SU-DHL-6 (cell line): ENCODE data around the gene WDPCP.
"Not testable (repeated sequence)": the region's sequence is repeated elsewhere in the genome, so short reads cannot be mapped to it uniquely, and the experiment has no call there.

Experiments
- H2AFZ ChIP-seq: fragments of 200-600 bp; sonication (generic); 2 replicates; pipeline ENCODE4 v1.6.1; 2014; ENCODE audit warnings: low read depth, mild to moderate bottlenecking, moderate library complexity, mixed read lengths, antibody characterized with exemption, low read length; ENCODE audit not compliant: severe bottlenecking
- H3F3A ChIP-seq: fragments of 200-600 bp; shearing (Covaris generic); 2 replicates; pipeline ENCODE4 v1.6.0; 2016; ENCODE audit warnings: antibody characterized with exemption, mild to moderate bottlenecking; ENCODE audit not compliant: insufficient read depth
- H3K27ac ChIP-seq: fragments of 200-600 bp; sonication (generic); 2 replicates; pipeline ENCODE4 v1.5.1; 2016; ENCODE audit warnings: low read depth, mild to moderate bottlenecking, low read length, moderate library complexity, mixed read lengths
- H3K27me3 ChIP-seq: fragments of 200-600 bp; sonication (generic), shearing (Covaris generic); 2 replicates; pipeline ENCODE4 v1.6.0; 2014; ENCODE audit warnings: mild to moderate bottlenecking, low read length
- H3K36me3 ChIP-seq: fragments of 200-600 bp; sonication (generic); 2 replicates; pipeline ENCODE4 v1.6.1; 2014; ENCODE audit warnings: mild to moderate bottlenecking, low read length, mixed read lengths
- H3K4me2 ChIP-seq: fragments of 300-600, 200-600 bp; shearing (Covaris generic), sonication (generic); 2 replicates; pipeline ENCODE4 v1.6.0; 2014; ENCODE audit warnings: low read length, low read depth, mild to moderate bottlenecking; ENCODE audit not compliant: poor library complexity, severe bottlenecking
- H3K4me3 ChIP-seq: fragments of 200-600 bp; sonication (generic); 2 replicates; pipeline ENCODE4 v1.5.1; 2014; ENCODE audit warnings: antibody characterized with exemption, low read length, mild to moderate bottlenecking, mixed read lengths; ENCODE audit not compliant: insufficient read depth, poor library complexity, severe bottlenecking
- H3K79me2 ChIP-seq: fragments of 200-600 bp; sonication (generic); 2 replicates; pipeline ENCODE4 v1.6.1; 2014; ENCODE audit warnings: mild to moderate bottlenecking, low read length, moderate library complexity; ENCODE audit not compliant: insufficient read depth
- H3K9ac ChIP-seq: fragments of 200-600 bp; sonication (generic); 2 replicates; pipeline ENCODE4 v1.7.0; 2014; ENCODE audit warnings: mild to moderate bottlenecking, low read length
- H3K9me2 ChIP-seq: fragments of 200-600 bp; sonication (generic); replicated peaks from 2 replicates; pipeline ENCODE4 v1.6.1; 2014; ENCODE audit warnings: low read length; ENCODE audit not compliant: insufficient read depth
- H3K9me3 ChIP-seq: fragments of 200-600 bp; sonication (generic); 2 replicates; pipeline ENCODE4 v1.6.1; 2014; ENCODE audit warnings: low read length, mixed read lengths; ENCODE audit not compliant: insufficient read depth
- H4K20me1 ChIP-seq: fragments of 200-600 bp; sonication (generic); 2 replicates; pipeline ENCODE4 v1.6.1; 2014; ENCODE audit warnings: low read depth, mild to moderate bottlenecking, antibody characterized with exemption, low read length, moderate library complexity, mixed read lengths
- CTCF ChIP-seq: fragments of 200-600 bp; sonication (generic); IDR thresholded peaks from one replicate; pipeline ENCODE4 v1.5.1; 2017; ENCODE audit warnings: antibody characterized with exemption, mild to moderate bottlenecking, low read length, moderate library complexity; ENCODE audit not compliant: insufficient read depth, poor library complexity, severe bottlenecking
- EZH2phosphoT487 ChIP-seq: fragments of 200-600 bp; sonication (generic), shearing (Covaris generic); conservative IDR thresholded peaks from 2 replicates; pipeline ENCODE4 v1.6.1; 2018; ENCODE audit warnings: mild to moderate bottlenecking, antibody characterized with exemption, low read length, moderate library complexity, mixed read lengths

Gene WDPCP

GRCh38 chr2:63372549-63372948 is 215.7 kb downstream of the WDPCP start:
- no peaks in the 10 kb centered on the region for H3K9me2 ChIP-seq
- H3K4me2 ChIP-seq, result no peak overlapping the region
- H2AFZ ChIP-seq, result no peak overlapping the region
- no peak overlapping the region for H3K27ac ChIP-seq
- H3K79me2 ChIP-seq, result no peaks in the 10 kb centered on the region
- H3K36me3 ChIP-seq, result no peaks in the 10 kb centered on the region
- no peak for TF ChIP-seq EZH2phosphoT487
- no peak for TF ChIP-seq CTCF
- H4K20me1 ChIP-seq, result no peaks in the 10 kb centered on the region
- no peak overlapping the region for H3K9ac ChIP-seq
- no peaks in the 10 kb centered on the region for H3F3A ChIP-seq
- H3K4me3 ChIP-seq, result no peak overlapping the region
- no peaks in the 10 kb centered on the region for H3K27me3 ChIP-seq
- no peaks in the 10 kb centered on the region for H3K9me3 ChIP-seq

GRCh38 chr2:63369146-63369545 is 219.1 kb downstream of the WDPCP start:
- H3K9ac ChIP-seq, result no peak overlapping the region
- TF ChIP-seq EZH2phosphoT487 (no peak), CTCF (no peak)
- H3K27ac ChIP-seq, result no peak overlapping the region

GRCh38 chr2:63364866-63365265 is 223.4 kb downstream of the WDPCP start:
- Histone ChIP-seq H2AFZ (no peak overlapping the region), H3F3A (no peaks in the 10 kb centered on the region), H3K9me2 (no peaks in the 10 kb centered on the region), H3K27me3 (no peaks in the 10 kb centered on the region), H4K20me1 (no peaks in the 10 kb centered on the region), H3K9ac (no peak overlapping the region), H3K4me2 (no peak overlapping the region), H3K9me3 (no peaks in the 10 kb centered on the region), H3K4me3 (no peak overlapping the region), H3K27ac (no peak overlapping the region), H3K79me2 (no peaks in the 10 kb centered on the region), H3K36me3 (no peaks in the 10 kb centered on the region)
- TF ChIP-seq EZH2phosphoT487, result no peak
- TF ChIP-seq CTCF, result no peak

More at GRCh38 chr2:63369146-63369545, 219.1 kb downstream of the WDPCP start:
- H3K9me2 ChIP-seq, result no peaks in the 10 kb centered on the region
- no peak overlapping the region for H3K4me2 ChIP-seq
- H3K79me2 ChIP-seq, result no peaks in the 10 kb centered on the region
- no peaks in the 10 kb centered on the region for H3K9me3 ChIP-seq
- no peaks in the 10 kb centered on the region for H3K27me3 ChIP-seq
- no peak overlapping the region for H2AFZ ChIP-seq
- H4K20me1 ChIP-seq, result no peaks in the 10 kb centered on the region
- no peaks in the 10 kb centered on the region for H3K36me3 ChIP-seq
- H3F3A ChIP-seq, result no peaks in the 10 kb centered on the region
- H3K4me3 ChIP-seq, result no peak overlapping the region

- H3K9me3 ChIP-seq, H3K27me3 ChIP-seq, H3K27ac ChIP-seq, H3K36me3 ChIP-seq, H3K4me2 ChIP-seq, H2AFZ ChIP-seq, H3K79me2 ChIP-seq, H3K4me3 ChIP-seq, H3F3A ChIP-seq, H3K9me2 ChIP-seq, H4K20me1 ChIP-seq, H3K9ac ChIP-seq: not testable (repeated sequence)
Observed at GRCh38 chr2:63357722-63358121, 230.6 kb downstream of the WDPCP start.
